Measurements from ENCODE around the gene RPL29.

GRCh38 chr3:51997935-51998596 lies 2.4 kb upstream of the RPL29 start:
- no peak for TF ChIP-seq POLR2A (IDR thresholded peaks at IDR 0.05; ENCODE audit: low read depth, low read length)
- no peak for TF ChIP-seq CTCF (IDR thresholded peaks at IDR 0.05; ENCODE audit: extremely low read depth in 1 of 2, insufficient read depth in 1 of 2, low read depth in 1 of 2, low read length in 2 of 2)
- no peak for TF ChIP-seq POLR2AphosphoS5 (IDR thresholded peaks at IDR 0.05; ENCODE audit: insufficient read depth, low read depth, low read length)
- TF ChIP-seq JUN (IDR thresholded peaks at IDR 0.05; ENCODE audit: borderline replicate concordance, insufficient read depth, insufficient read length, low read depth): peak; percentile 25
- TF ChIP-seq EZH2 (IDR thresholded peaks at IDR 0.05; ENCODE audit: borderline replicate concordance, low read depth, low read length, severe bottlenecking): no peak
- no peak for TF ChIP-seq MAX (IDR thresholded peaks at IDR 0.05; ENCODE audit: insufficient read depth, insufficient read length)
- TF ChIP-seq GATA2 (IDR thresholded peaks at IDR 0.05; ENCODE audit: insufficient read depth, insufficient read length, low read depth, low read length): no peak
- no peak for TF ChIP-seq FOS (IDR thresholded peaks at IDR 0.05; ENCODE audit: borderline replicate concordance, insufficient read depth, low read length)

All from endothelial cell of umbilical vein (primary cell).